ENCODE data around the gene PLPP2. TPM values are rescaled to one million over a fixed set of nuclear protein-coding genes. Genes with fewer than 3 reads are reported as not detected.

The PLPP2 gene
- total and polyA plus RNA-seq, 11 donors: 0.09 to 4.1 (median 0.99) TPM

Other genes starting within 250 kb of the PLPP2 start
- gene OR4F17, start 184.3 kb downstream of the PLPP2 start, total RNA-seq: not detected
- not detected for gene OR4F17, start 184.3 kb downstream of the PLPP2 start, polyA plus RNA-seq
- 10 to 100 TPM; 15.7 to 30.3 (median 19.5) TPM for gene MIER2, start 53.4 kb upstream of the PLPP2 start, total RNA-seq
- 10 to 100 TPM; 18.7 to 22.2 TPM for gene MIER2, start 53.4 kb upstream of the PLPP2 start, polyA plus RNA-seq
- gene C2CD4C, start 117.7 kb upstream of the PLPP2 start, total RNA-seq: 1 to 10 TPM in 5 of 9 donors, under 1 TPM in 4; 0.12 to 2.2 (median 1.1) TPM
- 1 to 10 TPM; 1.3 to 1.4 TPM for gene C2CD4C, start 117.7 kb upstream of the PLPP2 start, polyA plus RNA-seq
- 10 to 100 TPM in 7 of 9 donors, 1 to 10 TPM in 2; 9.1 to 35.8 (median 14.6) TPM for gene SHC2, start 169.6 kb upstream of the PLPP2 start, total RNA-seq
- 10 to 100 TPM in 1 of 2 donors, 1 to 10 TPM in 1; 6.7 to 22.3 TPM for gene SHC2, start 169.6 kb upstream of the PLPP2 start, polyA plus RNA-seq
- gene MADCAM1, start 205.1 kb upstream of the PLPP2 start, total RNA-seq: under 1 TPM in 8 of 9 donors, not detected in 1; 0.23 to 0.56 (median 0.36) TPM
- gene MADCAM1, start 205.1 kb upstream of the PLPP2 start, polyA plus RNA-seq: under 1 TPM; 0.04 to 0.61 TPM
- gene TPGS1, start 216.1 kb upstream of the PLPP2 start, total RNA-seq: 10 to 100 TPM in 8 of 9 donors, 1 to 10 TPM in 1; 5.7 to 39.3 (median 11.3) TPM
- gene TPGS1, start 216.1 kb upstream of the PLPP2 start, polyA plus RNA-seq: 10 to 100 TPM; 18.3 to 18.6 TPM
- 100 to 1,000 TPM in 3 of 9 donors, 10 to 100 TPM in 6; 61.9 to 200 (median 84.6) TPM for gene CDC34, start 240.4 kb upstream of the PLPP2 start, total RNA-seq
- gene CDC34, start 240.4 kb upstream of the PLPP2 start, polyA plus RNA-seq: 100 to 1,000 TPM; 122 to 148 TPM

Data from heart left ventricle (tissue), 11 donors.